AG08395 (cell line): Measurements from ENCODE around the gene XPNPEP1.

Experiments used
- DNase-seq: peaks from one replicate; pipeline ENCODE4 v3.0.0; 2012; ENCODE audit warnings: mixed read lengths, low spot score

The XPNPEP1 gene

DNA sequence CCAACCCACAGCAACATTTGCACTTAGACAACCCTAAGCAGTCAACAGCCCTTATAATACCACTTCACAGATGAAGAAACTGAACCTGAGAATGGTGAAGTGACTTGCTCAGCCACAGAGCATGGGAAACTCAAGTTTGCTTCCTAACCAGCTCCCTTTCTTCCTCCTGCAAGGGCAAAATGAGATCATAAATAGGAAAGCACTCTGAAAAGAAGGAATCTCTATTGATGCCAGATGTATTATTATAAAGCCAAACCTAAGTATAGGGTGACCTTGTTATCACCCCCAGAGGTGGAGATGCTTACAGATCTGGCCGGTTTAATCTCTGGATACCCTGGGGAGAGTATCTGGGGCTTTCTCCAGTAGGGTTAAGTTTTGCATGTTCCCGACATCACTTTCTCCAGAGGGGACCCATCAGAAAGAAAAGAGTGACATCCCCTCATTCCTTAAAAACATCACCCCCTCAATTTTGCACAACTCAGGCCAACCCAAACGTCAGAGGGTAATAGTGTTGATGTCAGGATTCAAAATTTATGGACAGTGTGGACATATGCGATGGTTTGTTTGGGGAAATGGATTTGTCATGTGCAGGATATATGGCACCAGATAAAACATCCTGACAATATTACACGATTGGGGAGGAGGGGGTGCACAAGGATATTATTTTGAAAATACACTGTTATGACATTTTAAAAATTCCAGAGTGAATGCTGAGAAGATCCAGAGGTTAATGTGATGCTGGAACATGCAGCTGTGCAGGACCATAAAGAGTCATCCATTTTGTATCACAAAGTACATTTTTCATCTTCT lies 24.0 kb upstream of the XPNPEP1 start:
- DNase-seq = no peak

DNA sequence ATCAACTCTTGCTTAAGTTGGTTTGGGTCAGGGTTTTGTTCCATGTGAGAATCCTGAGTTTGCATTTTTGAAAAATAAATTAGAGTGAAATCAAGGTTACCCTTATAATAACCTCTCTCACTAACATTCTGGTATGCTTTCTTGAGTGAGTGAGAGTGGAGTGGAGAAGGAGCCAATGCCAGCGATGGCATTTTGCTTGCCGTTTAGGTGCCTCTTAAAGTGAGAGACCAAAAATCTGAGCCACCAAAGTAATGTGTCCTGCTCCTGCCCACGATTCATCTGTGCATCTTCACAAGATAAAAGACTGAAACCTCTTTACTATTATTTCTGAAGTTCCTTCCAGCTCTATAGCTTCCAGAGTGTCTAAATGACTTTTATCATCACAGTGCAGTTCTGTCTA lies 23.4 kb upstream of the XPNPEP1 start:
- no peak for DNase-seq

DNA sequence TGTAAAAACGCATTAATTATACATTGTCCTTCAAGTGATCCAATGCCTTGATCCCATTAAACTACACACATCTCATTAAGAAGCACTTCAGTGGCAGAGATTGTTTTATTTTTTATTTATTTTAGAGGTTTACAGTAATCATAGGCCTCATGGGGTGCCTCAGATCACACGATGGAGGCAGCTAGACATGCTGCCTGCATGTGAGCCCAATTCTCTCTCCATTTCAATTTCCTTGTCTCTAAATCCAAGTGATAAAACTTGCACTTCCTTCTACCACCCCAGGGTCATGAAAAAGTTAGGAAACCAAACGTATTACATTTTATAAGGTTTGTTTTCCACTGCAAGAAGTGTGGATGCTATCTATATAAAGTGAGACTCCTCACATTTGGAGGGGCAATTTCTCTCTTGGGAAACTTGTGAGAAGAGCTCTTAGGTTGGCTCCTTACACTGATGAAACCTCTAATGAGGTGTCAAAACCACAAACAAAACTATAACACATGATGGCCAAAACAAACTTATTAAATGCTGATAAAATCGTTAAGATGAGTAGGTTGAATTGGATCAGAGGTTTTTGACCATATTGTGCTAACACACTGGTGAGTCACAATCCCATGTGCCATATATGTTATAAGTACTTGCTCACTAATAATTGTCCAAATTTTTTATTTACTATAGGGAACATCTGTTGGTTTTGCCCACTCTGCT lies 22.3 kb upstream of the XPNPEP1 start:
- no peak for DNase-seq

DNA sequence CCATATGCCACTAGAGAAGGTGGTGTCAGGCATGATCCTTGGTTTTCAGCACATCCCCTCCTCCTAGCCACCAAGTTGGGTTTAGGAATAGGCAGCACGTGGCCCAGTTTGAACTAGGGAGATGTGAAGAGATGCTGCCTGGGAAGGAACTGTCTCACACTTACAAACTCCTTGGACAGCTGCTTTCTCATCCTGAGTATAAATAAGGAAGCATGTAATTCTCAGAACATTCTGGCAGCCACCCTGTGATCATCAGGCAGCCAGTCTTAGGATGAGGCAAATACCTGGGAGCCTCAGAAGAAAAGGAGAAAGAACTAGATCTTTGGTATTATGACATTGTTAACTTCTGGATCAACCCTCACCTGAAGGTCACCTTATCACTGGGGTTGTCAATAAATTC lies 21.3 kb upstream of the XPNPEP1 start:
- no peak for DNase-seq

DNA sequence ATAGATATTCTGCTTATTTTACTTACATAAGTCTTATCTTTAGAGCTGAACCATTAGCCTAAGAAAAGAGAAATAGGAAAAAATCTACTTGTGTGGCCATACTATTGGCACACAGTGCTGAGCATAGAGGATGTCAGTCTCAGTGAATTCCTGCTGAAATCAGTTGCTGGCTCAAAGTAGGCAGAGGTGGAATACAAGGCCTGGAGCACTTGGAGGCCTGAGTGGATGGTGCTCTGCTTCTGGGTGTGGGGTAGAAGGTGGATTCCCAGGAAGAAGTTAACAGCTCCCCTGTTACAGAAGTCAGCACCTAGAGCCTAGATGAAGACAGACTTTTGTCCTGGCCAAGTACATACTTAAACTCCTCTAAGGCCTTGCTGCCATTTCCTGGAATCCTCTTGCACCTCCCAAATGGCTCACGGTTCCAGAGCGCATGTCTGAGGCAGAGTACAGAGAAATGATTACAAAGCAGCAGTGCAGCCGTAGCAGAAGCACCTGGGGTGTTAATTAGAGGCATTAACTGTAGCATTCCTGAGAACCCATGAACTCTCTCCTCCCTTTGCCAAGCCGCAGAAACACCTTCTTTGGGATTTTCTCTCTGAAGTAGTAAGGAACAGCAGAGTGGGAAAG lies 18.0 kb upstream of the XPNPEP1 start:
- DNase-seq = no peak

DNA sequence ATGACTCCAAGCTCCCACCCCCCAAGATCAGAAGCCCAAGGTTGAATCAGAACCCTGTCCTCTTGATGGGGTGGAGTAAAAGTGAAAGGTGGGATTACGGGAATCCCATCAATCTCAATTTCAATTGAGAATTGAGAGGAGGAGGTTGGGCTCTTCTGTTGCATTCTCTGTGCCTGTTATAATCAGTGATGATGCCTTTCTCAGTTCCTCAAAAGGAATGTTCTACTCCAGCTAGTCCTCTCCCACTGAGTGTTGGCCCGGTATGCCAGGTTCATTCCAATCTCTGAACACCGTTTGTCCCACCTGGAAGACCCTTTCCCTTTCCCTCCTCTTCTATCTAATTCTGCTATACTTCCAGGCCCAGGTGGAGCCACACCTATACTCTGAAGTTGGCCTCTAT lies 17.2 kb upstream of the XPNPEP1 start:
- DNase-seq = no peak

DNA sequence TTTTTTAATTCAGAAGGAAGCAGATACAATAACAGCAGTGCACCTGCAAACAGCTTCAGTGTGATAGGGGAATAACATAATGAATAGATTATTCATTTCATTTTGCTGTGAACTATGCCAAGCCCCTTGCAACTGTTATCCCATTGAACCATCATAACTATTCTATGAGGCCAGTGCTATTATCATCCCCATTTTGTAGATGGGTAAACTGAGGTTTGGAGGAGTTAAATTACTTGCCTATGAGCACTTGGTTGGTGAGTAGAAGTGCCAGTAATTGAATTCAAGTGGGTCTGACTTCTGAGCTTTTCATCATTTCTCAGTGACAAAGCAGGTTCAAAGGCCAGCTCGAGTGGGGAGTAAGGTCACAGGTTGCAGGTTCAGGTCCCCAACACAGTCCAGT lies 16.8 kb upstream of the XPNPEP1 start:
- no peak for DNase-seq

DNA sequence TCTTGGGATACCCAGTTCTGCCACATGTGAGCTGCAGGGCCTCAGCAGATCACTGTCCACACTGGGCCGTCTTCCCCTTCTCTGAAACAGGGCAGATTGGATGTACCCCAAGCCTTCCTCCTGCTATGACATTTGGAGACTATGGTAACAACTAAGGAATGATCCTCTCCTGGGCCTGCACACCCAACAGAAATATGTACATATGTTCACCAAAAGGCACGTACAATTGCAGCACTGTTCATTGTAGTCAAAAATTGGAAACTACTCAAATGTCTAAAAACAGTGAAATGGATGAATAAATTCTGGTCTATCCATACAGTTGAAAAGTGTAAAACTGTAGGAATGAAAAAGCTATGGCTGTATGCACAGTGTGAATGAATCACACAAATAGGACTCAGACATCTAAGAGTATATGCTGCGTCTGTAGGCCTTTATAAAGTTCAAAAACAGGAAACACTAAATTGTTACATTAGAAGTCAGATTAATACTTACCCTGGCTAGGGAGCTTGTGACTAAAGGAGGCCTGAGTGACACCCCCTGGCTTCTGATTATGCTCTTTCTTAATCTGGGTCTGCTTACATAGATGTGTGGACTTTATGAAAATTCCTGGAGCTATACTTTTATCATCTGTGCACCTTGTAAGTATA lies 16.1 kb upstream of the XPNPEP1 start:
- DNase-seq = no peak

DNA sequence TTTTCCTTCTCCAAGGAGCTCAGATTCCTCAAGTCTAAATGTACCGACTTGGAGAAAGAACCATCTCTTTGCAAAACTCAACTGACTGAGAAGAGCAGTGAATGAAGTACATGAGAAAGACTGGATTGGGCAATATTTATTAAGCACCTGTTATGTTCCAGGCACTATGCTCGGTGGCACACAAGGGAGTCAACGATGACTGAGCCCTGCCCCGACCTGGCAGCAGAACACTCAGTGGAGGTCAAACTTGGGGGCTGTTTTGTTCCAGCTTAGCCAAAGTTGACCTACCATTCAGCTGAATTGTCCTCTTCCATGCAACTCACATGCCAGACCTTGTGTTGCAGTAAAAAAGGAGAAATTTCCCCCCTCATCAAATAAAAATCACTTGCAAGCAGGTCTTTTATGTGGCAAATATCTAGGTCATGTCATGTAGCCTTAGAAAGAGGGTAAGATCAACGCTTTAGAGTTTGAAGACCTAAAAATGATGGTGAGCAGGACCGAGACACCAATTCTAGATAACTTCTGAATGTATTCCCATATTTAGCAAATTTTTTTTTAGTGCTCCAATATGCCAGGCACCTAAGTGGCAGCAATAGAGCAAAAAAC lies 14.3 kb upstream of the XPNPEP1 start:
- DNase-seq = no peak

DNA sequence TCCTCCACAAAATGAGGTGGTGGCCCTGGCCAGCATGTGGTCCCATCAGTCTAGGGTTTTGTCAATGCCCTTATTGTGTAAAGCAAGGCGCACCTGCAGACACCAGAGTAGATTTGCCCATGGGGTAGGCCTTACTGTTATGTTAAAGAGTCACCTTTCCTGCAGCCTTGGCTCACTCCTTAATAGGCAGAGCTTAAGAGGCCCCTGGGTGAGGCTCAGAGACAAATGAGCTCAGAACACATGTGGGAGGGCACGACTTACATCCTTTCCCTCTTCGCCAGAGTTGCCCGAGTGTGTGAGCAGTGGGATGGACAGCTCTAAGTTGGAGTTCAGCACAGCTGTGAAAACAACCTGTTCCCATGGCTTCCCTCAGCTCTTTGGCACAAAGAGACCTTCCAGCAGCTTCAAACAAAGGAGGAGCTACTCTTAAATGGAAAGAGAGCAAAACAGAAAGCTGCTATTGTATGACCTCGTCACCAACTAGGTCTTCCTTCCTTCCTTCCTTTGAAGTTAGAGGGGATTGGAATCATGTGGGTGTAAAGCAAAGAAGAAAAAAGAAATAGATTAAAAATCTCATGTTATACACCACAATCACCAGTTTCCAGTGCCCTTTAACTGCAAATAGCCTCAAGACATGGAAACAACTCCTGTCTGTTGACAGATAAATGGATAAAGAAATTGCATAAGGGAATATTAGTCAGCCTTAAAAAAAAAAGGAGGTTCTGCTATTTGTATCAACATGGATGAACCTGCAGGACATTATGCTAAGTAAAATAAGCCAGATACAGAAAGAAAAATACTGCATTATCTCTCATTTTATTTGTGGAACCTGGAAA lies 11.9 kb upstream of the XPNPEP1 start:
- no peak for DNase-seq

DNA sequence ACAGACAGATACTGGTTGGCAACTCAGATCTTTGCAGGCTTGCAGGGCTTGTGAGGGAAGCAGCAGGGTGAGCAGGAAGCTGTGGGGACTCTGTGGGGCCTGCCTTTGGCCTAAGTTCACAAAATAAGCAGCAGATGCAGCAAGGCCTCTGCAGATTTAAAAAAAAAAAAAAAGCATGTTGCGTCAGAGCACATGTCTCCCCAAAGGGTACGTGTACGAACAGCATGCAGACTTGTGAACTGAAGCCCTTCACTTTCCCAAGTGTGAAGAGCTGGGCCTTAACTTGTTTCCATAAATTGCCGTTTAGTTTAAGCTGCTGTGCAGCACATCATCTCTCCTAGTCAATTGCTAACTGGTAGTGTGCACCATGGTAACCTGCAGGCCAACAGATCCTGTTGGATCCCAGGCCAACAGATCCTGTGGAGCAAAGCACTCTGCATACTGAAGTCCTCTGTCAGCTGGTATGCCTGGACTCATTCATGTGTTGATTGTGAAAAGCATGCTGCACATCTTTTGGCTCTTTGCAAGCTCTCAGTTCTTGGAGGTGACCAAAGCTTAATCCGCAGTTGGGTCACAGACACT lies 10.8 kb upstream of the XPNPEP1 start:
- no peak for DNase-seq

DNA sequence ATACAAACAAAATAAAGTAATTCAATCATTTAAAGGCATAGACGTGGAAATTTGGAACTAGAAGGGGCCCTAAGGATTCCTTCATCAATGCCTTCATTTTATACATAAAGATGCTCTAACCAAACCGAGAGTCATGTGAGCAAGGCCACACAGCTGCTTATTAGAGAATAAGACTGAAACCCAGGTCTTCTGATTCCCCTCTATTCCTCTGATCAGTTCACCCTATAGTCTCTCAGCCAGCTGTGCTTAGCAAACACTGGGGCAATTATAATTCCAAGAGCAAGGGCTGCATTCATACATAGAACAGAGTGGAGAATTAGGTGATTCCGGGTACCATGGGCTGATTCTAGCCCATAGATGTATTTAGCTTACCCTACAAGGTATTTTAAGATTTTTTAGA lies 9.7 kb upstream of the XPNPEP1 start:
- no peak for DNase-seq

DNA sequence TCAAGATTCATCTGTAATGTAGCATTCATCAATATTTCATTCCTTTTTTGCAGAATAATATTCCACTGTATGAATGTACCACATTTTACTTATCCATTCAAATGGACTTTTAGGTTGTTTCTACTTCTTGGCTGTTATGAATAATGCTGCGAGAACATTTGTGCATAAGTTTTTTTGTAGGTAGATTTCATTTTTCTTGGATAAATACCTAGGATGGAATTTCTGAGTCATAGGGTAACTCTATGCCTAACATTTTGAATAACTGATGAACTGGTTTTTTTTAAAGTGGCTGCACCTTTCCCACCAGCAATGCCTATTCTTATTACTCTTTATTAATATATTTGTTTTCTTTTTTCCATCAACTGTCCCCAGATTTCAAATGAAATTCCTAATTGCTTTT lies 9.1 kb upstream of the XPNPEP1 start:
- no peak for DNase-seq

DNA sequence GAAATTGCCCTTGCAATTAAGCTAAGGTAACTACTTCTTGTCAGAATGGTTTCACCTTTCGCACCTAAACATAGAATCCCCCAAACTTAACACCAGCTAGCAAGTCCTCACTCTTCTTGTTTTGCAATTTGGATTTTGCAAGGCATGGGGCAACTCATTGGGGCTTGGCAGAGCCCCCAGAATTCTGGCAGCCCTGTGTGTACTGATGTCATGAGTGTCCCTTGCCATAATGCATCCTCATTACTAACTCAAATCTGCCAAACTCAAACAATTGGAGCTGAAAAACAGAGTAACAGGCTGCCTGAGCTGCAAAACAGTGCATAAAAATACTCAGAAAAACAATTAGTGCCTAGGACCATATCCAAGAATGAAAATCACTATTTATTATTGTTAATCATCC lies 7.9 kb upstream of the XPNPEP1 start:
- DNase-seq = peak; percentile 47

DNA sequence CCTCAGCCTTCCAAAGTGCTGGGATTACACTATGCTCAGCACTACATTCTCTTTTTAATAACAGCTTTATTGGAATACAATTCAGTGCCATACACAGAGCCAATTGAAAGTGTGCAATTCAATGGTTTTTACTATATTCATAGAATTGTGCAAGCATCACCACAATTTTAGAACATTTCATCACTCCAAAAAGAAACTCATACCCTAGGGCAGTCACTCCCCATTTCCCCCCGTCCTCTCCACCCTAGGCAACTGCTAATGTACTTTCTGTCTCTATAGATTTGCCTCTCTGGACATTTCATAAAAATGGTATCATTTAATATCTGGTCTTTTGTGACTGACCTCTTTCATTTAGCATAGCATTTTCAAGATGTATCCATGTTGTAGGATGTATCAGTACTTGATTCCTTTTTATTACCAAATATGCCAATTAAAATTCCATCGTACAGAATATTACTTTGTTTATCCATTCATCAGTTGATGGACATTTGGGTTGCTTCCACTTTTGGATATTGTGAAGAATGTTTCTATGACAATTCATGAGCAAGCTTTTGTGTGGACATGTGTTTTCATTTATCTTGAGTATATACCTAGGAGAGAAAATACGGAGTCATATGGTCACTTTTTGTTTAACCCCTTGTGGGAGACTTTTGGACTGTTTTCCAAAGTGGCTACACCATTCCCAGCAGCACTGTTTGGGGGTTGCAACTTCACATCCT lies 6.3 kb upstream of the XPNPEP1 start:
- DNase-seq = no peak

DNA sequence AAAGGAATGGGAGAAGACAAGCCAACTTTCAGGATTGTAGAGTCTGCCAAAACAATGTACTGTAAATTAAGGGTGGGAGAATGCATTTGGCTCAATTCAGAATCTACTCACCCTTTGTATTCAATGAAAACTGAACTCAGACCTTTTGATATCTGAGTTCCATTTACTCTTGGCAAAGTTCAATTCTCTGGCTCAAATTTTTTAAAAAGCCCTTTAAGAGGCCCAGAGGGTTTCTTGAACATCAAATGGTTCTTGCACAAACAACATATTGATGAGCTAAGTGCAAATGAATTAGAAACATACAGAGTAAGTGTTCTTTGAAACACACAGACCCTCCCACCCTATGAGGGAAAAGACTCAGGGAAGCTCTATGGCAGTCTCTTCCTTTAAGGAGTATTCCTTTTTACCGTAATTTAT lies 5.2 kb upstream of the XPNPEP1 start:
- no peak for DNase-seq

DNA sequence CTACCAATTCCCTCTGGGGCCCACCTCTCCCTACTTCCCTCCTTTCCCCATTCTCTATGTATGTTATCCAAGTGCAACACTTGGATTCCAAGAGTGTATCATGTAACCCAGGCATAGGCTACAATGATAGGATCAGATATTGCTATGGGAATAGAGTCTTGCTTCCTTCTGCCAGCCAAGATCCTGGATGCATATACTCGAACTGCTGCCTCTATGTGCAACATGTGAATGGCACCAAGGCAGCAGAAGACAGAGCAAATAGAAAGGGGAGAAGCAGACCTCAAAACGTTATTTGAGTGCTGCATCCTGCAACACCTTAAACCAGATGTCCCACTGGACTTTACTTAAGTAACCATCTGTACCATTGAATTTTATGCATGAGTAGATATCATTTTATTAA lies 3.5 kb upstream of the XPNPEP1 start:
- DNase-seq = no peak

DNA sequence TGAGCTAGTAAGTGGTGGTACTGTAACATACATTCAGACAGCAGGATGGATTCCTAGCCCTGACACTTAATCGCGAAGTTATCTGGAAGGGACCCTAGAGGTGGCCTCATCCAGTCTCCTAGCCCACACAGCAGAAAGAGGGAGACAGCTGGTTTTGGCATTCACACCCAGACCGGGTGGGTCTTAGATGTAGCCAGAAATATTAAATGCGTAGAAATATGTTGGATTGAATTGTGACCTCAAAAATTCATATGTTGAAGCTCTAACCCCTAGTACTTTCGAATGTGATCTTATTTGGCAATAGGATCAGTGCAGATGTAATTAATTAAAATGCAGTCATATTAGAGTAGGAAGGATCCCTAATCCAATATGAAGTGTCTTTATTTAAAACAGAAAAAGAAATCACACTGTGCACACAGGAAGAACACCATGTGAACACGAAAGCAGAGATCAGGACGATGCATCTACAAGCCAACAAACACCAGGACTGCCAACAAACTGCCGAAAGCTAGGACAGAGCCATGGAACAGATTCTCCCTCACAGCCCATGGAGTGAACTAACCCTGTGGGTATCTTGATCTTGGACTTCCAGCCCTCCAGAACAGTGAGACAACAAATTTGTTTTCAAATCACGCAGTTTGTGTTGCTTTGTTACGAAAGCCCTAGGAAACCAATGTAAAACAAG lies 2.9 kb upstream of the XPNPEP1 start:
- DNase-seq = no peak

DNA sequence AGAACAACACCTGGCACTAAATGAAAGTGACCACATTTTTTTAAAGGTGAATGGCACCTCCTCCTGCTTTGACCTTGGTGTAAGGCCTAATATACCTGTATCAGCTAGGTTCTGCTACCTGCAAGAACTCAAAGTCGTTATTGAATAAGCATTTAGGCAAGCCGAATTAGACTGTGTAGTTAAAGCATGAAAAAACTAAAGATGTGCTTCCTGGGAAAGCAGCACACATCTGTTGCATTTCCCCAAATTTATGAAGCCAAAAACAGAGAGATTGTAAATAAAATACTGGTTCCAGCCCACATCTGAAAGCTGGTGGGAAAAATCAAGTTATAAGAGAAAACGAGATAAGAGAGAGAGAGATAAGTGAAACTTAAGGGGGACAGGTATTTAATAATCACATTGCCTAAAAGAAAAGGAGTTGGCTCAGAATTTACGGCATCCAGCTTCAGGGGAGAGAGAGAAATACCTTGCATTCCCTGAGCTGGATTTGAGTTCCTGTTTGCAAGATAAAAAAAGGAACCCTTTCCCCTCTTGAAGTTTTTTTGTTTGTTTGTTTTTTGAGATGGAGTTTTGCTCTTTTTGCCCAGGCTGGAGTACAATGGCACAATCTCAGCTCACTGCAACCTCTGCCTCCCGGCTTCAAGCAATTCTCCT lies 1.8 kb upstream of the XPNPEP1 start:
- no peak for DNase-seq
